HT1080 (cell line): Measurements from ENCODE around the gene OXSR1. TPM values are rescaled to one million over a fixed set of nuclear protein-coding genes. Genes with fewer than 3 reads are reported as not detected.

ENCODE experiments used
- small RNA-seq: library from RNA; depleted of rRNA; stranded (forward); fragments of <200 nt; gene quantifications from one replicate; pipeline ENCODE3, GENCODE V24; 2014
- total RNA-seq: library from RNA; depleted of rRNA; stranded (reverse); fragments of >200 nt; shearing (Covaris generic); gene quantifications from 2 replicates; pipeline ENCODE4 v1.2.3, GENCODE V29; 2014; rRNA removed

OXSR1 gene
- total RNA-seq, 1 experiment from 2014 or later: 35.6 TPM

Small RNAs within 50 kb of the gene (small RNA-seq; reads per million reads assigned to genes)
- gene RF00019: not detected
- gene RNU6-235P: not detected

Other genes starting within 250 kb of the OXSR1 start
- 1.0 and 1.1 TPM in 2 replicates for gene VILL, start 174.8 kb upstream of the OXSR1 start, total RNA-seq
- gene PLCD1, start 135.9 kb upstream of the OXSR1 start, total RNA-seq: 1.9 and 3.6 TPM in 2 replicates
- gene DLEC1, start 126.3 kb upstream of the OXSR1 start, total RNA-seq: not detected in 2 replicates
- gene ACAA1, start 28.4 kb upstream of the OXSR1 start, total RNA-seq: 9.2 and 14.2 TPM in 2 replicates
- gene MYD88, start 26.9 kb upstream of the OXSR1 start, total RNA-seq: 0.03 TPM in 1 of 2 replicates, not detected in the other
- gene SLC22A13, start 100.3 kb downstream of the OXSR1 start, total RNA-seq: 0.07 TPM in 1 of 2 replicates, not detected in the other
- not detected in 2 replicates for gene SLC22A14, start 116.8 kb downstream of the OXSR1 start, total RNA-seq
- gene XYLB, start 181.2 kb downstream of the OXSR1 start, total RNA-seq: 11.0 and 11.6 TPM in 2 replicates